Gastroesophageal sphincter (tissue), 3 donors: Measurements from ENCODE around the gene FAAP100.

Source experiments
- CTCF ChIP-seq, 4 experiments: fragments of 200-600 bp in 2 of 4; fragments of 450-650 bp in 2 of 4; sonication (generic) in 1 of 4; IDR thresholded peaks; one replicate each; pipeline ENCODE4 v1.5.1; 2017 to 2019; ENCODE audit warnings: antibody characterized with exemption in 4 of 4, mild to moderate bottlenecking in 2 of 4, moderate library complexity in 2 of 4
- EP300 ChIP-seq: sonication (generic); formaldehyde crosslinking; IDR thresholded peaks from one replicate; pipeline ENCODE4 v1.6.1; 2017; ENCODE audit warnings: antibody characterized with exemption, mild to moderate bottlenecking
- POLR2AphosphoS5 ChIP-seq: sonication (generic); formaldehyde crosslinking; IDR thresholded peaks from one replicate; pipeline ENCODE4 v1.6.1; 2017; ENCODE audit warnings: antibody characterized with exemption

DNA sequence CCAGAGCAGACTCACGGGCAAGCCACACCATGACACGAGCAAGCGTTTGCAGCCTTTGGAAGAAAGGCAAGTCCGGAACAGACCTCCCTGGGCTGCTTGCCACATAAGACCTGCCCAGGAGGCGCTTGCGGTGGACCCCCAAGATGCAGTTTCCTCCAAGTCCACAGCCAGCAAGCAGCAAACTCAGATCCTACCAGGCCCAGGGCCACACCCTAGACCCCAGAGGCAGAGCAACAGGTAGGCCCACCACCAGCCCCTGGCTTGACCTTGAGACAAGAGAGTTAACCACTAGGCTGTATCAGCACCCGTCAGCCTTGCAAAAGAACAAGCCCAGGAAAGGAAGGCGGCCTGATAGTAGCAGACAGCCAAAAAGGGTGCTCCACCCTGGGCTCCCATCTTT, 2.3 kb downstream of the FAAP100 start:
- TF ChIP-seq CTCF (IDR thresholded peaks at IDR 0.05) (no peak), POLR2AphosphoS5 (no peak), EP300 (no peak)
